ENCODE results near the gene ELAVL4. TPM values are rescaled to one million over a fixed set of nuclear protein-coding genes. Genes with fewer than 3 reads are reported as not detected.

The ELAVL4 gene
- total RNA-seq, 2 experiments from 2014 or later = not detected

- Mint-ChIP-seq H3K4me1 (ENCODE audit: low read depth) (no peaks in the 10 kb centered on the region), H3K27me3 (no peaks in the 10 kb centered on the region), H3K4me3 (no peak overlapping the region), H3K27ac (no peak overlapping the region), H3K36me3 (ENCODE audit: low read depth) (no peaks in the 10 kb centered on the region), H3K9me3 (no peaks in the 10 kb centered on the region)
- Histone ChIP-seq H3K9me3 (ENCODE audit: control insufficient read depth in 1 of 2, insufficient read depth in 1 of 2, low read length in 2 of 2) (no peaks in the 10 kb centered on the region), H3K27me3 (ENCODE audit: control insufficient read depth in 1 of 2, insufficient read depth in 2 of 2, low read length in 2 of 2) (no peaks in the 10 kb centered on the region), H3K4me3 (ENCODE audit: low read length) (no peak overlapping the region), H3K4me1 (ENCODE audit: insufficient read depth, low read length) (no peaks in the 10 kb centered on the region), H3K27ac (ENCODE audit: low read depth in 1 of 2, low read length in 2 of 2) (no peak overlapping the region), H3K36me3 (ENCODE audit: insufficient read depth, low read length) (no peaks in the 10 kb centered on the region)
- ChIA-PET POLR2A (no interaction called here), CTCF (no interaction called here)
- TF ChIP-seq, protein P1, sequence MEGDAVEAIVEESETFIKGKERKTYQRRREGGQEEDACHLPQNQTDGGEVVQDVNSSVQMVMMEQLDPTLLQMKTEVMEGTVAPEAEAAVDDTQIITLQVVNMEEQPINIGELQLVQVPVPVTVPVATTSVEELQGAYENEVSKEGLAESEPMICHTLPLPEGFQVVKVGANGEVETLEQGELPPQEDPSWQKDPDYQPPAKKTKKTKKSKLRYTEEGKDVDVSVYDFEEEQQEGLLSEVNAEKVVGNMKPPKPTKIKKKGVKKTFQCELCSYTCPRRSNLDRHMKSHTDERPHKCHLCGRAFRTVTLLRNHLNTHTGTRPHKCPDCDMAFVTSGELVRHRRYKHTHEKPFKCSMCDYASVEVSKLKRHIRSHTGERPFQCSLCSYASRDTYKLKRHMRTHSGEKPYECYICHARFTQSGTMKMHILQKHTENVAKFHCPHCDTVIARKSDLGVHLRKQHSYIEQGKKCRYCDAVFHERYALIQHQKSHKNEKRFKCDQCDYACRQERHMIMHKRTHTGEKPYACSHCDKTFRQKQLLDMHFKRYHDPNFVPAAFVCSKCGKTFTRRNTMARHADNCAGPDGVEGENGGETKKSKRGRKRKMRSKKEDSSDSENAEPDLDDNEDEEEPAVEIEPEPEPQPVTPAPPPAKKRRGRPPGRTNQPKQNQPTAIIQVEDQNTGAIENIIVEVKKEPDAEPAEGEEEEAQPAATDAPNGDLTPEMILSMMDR (IDR thresholded peaks at IDR 0.05) = no peak
- ATAC-seq (ENCODE audit: poor library complexity) (no peak), DNase-seq (no peak)
- intact Hi-C loops (cut with DNase I, micrococcal nuclease) = no loop called here
Observed at GRCh38 chr1:50175719-50176639, 67.3 kb downstream of the ELAVL4 start.

GRCh38 chr1:50177994-50178393 lies 69.3 kb downstream of the ELAVL4 start:
- ATAC-seq (ENCODE audit: poor library complexity) (no peak), DNase-seq (no peak)
- Mint-ChIP-seq H3K27me3 (peaks cover 4% of the 10 kb centered on the region), H3K4me1 (ENCODE audit: low read depth) (no peaks in the 10 kb centered on the region), H3K9me3 (no peaks in the 10 kb centered on the region), H3K4me3 (no peak overlapping the region), H3K36me3 (ENCODE audit: low read depth) (no peaks in the 10 kb centered on the region), H3K27ac (no peak overlapping the region)
- TF ChIP-seq, protein P1 (IDR thresholded peaks at IDR 0.05) = no peak
- Histone ChIP-seq H3K4me3 (ENCODE audit: low read length) (no peak overlapping the region), H3K27me3 (ENCODE audit: control insufficient read depth in 1 of 2, insufficient read depth in 2 of 2, low read length in 2 of 2) (no peaks in the 10 kb centered on the region), H3K9me3 (ENCODE audit: control insufficient read depth in 1 of 2, insufficient read depth in 1 of 2, low read length in 2 of 2) (no peaks in the 10 kb centered on the region), H3K4me1 (ENCODE audit: insufficient read depth, low read length) (no peaks in the 10 kb centered on the region), H3K27ac (ENCODE audit: low read depth in 1 of 2, low read length in 2 of 2) (no peak overlapping the region), H3K36me3 (ENCODE audit: insufficient read depth, low read length) (no peaks in the 10 kb centered on the region)
- ChIA-PET POLR2A (no interaction called here), CTCF (no interaction called here)
- intact Hi-C loops (cut with DNase I, micrococcal nuclease) = no loop called here

GRCh38 chr1:50179639-50180038 lies 70.9 kb downstream of the ELAVL4 start:
- no peaks in the 10 kb centered on the region for H3K4me1 Mint-ChIP-seq (ENCODE audit: low read depth)
- intact Hi-C loops (cut with DNase I, micrococcal nuclease) = no loop called here
- no peaks in the 10 kb centered on the region for H3K36me3 Mint-ChIP-seq (ENCODE audit: low read depth)
- H3K4me1 ChIP-seq (ENCODE audit: insufficient read depth, low read length) = no peaks in the 10 kb centered on the region
- no peak overlapping the region for H3K27ac ChIP-seq (ENCODE audit: low read depth in 1 of 2, low read length in 2 of 2)
- H3K9me3 Mint-ChIP-seq = no peaks in the 10 kb centered on the region
- no peak overlapping the region for H3K4me3 Mint-ChIP-seq
- no peak overlapping the region for H3K27ac Mint-ChIP-seq
- no peak overlapping the region for H3K4me3 ChIP-seq (ENCODE audit: low read length)
- TF ChIP-seq, protein P1 (IDR thresholded peaks at IDR 0.05) = no peak
- no peaks in the 10 kb centered on the region for H3K9me3 ChIP-seq (ENCODE audit: control insufficient read depth in 1 of 2, insufficient read depth in 1 of 2, low read length in 2 of 2)
- ATAC-seq (ENCODE audit: poor library complexity) (no peak), DNase-seq (no peak)
- no peaks in the 10 kb centered on the region for H3K36me3 ChIP-seq (ENCODE audit: insufficient read depth, low read length)
- CTCF ChIA-PET = no interaction called here
- POLR2A ChIA-PET = no interaction called here
- peaks cover 18% of the 10 kb centered on the region for H3K27me3 Mint-ChIP-seq
- H3K27me3 ChIP-seq (ENCODE audit: control insufficient read depth in 1 of 2, insufficient read depth in 2 of 2, low read length in 2 of 2) = peaks cover 0 to 4% of the 10 kb centered on the region in 2 experiments
